Activated CD8-positive, alpha-beta memory T cell treated with anti-CD3 and anti-CD28 coated beads for 36 hours (primary cell): Measurements from ENCODE around the gene SLC35E3. TPM values are rescaled to one million over a fixed set of nuclear protein-coding genes. Genes with fewer than 3 reads are reported as not detected.

Source experiments
- CTCF ChIA-PET: fragments of 350-600 bp; sonication (Branson Sonifier 250); formaldehyde crosslinking; loops from one replicate; lab custom pipeline; 2021; ENCODE audit warnings: antibody characterized with exemption; lab: Charles Lee
- POLR2A ChIA-PET: fragments of 350-600 bp; sonication (Branson Sonifier 250); formaldehyde crosslinking; loops from one replicate; lab custom pipeline; 2021; ENCODE audit warnings: antibody characterized with exemption; lab: Charles Lee
- total RNA-seq, 2 experiments: library from RNA; stranded (reverse); gene quantifications; one replicate each; pipeline ENCODE4 v1.2.3, GENCODE V29; 2021

The SLC35E3 gene
- total RNA-seq, result 1 to 10 TPM; 5.6 to 6.0 TPM

DNA sequence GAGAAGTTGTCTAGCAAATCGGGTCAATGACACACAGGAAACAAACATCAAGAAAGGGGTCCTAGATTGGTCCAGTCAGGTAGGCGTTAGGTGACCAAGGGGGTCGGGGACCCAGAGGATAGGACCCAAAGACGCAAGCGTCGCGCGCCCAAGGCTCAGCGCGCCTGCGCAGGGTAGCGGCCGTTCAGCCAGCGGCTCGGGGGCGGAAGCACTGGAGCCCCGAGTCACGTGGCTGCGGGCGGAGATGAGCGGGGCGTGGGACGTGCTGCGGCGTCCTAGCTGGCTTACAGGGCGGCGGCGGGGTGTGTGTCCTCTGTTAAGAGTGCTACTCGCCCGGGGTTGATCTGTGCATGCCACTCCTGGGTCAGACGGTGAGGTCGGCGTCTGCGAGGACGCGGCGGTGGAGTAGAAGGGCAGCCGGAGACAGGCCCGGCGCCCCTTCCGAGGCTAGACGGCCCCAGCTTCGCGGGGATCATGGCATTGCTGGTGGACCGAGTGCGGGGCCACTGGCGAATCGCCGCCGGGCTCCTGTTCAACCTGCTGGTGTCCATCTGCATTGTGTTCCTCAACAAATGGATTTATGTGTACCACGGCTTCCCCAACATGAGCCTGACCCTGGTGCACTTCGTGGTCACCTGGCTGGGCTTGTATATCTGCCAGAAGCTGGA is at the start of gene SLC35E3:
SLC35E3 (plus strand) TSS at position 273 of the 668 bp plus-strand sequence; CDS start at position 475, 202 bp downstream.
- ChIA-PET CTCF (interaction anchor here (1.2 to 2.1 kb wide), 2 partner anchors 61 to 283 kb away, joined by 3 to 7 read pairs; partner anchors contain the start of gene MDM2), POLR2A (interaction anchor here (1.0 kb wide), 1 partner anchor 61 kb away, joined by 6 read pairs; the partner anchor contains the start of gene MDM2)

DNA sequence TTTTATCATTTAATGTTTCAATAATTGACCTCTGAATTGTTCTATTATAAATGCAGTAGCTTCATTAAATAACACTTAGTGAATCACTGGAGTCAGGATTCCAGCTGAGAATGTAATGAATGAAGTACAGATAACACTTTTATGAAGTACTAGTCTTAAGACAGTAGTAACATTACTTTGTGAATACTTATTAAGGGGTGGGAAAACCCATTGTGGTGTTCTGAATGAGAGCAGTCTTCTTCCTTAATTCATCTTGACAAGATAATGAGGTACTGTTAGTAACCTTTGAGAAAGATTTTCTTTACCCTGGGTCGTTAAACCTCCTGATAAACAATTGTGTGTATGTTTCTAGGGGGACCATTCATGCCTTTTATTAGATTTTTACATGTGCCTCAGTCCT is 46.5 kb upstream of the SLC35E3 start:
- ChIA-PET POLR2A (no interaction called here), CTCF (no interaction called here)

DNA sequence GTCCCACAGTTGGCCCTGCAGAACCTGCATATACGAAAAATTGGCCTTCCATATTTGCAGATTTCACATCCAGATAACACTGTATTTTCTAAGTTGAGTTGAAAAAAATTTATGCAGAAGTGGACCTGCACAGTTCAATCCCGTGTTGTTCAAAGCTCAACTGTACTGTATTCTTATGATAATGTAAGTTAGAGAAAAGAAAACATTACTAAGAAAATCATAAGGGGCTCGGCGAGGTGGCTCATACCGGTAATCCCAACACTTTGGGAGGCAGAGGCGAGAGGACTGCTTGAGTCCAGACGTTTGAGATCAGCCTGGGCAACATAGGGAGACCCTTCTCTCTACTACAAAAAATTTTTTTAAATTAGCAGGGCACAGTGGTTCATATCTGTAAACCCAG is 18.2 kb upstream of the SLC35E3 start:
- ChIA-PET POLR2A (no interaction called here), CTCF (no interaction called here)

DNA sequence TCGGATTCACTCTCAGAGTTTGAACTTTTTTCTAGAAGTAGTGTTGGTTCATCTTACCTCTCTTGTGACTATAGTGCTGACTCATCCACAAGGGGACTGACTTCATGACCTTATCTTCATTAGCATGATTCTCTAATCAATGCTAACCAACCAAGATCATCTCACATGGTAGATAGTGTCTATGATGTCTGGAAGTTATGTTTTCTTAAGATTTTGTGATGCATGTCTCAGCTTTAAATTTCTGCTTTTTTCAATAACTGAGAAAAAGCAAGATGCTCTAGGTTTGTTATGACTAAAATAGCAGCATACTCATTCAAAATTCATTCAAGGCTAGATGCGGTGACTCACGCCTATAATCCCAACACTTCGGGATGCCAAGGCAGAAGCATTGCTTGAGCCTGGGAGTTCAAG is 12.3 kb upstream of the SLC35E3 start:
- POLR2A ChIA-PET, result no interaction called here
- CTCF ChIA-PET, result no interaction called here

DNA sequence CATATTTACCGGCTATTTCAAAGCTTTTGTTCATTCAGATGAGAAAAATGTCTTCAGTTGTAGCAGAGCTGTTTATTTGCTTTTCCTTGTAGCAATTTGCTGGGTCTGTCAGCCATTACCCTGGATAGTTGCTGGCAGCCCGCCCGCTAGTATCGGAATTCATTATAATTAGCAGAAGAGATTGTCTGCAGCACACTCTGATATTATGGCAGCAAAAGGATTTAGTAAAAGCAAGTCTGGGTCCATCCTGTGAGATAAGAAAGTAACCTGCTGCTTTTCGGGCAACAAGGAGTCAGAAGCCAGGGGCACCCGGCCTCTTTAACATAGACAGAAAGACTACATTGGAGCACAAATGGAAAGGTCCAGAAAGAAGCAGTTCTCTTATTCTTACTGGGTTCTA is 6.1 kb upstream of the SLC35E3 start:
- CTCF ChIA-PET, result no interaction called here
- POLR2A ChIA-PET, result no interaction called here

DNA sequence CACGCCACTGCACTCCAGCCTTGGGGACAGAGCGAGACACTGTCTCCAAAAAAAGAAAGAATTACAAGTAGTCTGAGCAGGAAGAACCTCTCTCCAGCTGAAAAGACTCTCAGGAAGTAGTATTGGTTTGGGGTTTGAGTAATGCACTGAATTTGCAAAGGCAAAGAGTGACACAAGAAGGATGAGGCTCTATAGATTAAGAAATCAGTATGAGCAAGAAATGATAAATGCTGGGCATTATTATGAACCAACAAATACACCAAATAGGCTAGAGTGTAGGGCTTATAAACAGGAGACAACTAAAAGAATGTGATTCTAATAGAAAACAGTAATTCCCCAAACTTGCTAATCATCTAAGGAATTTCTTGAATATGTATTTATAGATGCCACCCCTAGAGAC is 2.6 kb upstream of the SLC35E3 start:
- ChIA-PET CTCF (no interaction called here), POLR2A (no interaction called here)

DNA sequence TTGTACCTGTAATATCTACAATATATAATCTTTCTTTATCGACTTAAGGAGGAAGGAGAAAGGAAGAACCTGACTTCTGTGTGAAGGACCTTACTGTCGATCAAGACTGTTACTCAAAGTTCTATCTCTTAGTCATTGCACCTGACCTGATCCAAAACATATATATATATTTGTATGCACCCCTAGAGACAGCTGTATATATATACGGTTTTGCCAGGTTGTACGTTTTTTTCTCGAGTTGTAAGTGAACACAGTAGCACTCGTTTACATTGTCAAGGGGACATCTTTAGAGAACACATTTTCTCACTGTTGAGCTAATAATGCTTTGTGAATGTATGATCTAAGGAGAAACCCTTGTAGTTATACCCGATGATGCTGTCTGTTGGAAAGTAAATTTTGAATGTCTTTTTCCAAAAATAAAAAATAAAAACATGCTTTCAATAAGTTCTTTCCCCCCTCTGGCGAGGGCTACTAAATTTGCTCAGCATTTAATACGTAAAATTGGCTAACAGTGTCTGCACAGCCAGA is 536 bp upstream of the SLC35E3 start:
- ChIA-PET CTCF (interaction anchor here (0.6 to 2.1 kb wide), 2 partner anchors 62 to 283 kb away, joined by 3 to 7 read pairs; partner anchors contain the start of gene MDM2), POLR2A (no interaction called here)

DNA sequence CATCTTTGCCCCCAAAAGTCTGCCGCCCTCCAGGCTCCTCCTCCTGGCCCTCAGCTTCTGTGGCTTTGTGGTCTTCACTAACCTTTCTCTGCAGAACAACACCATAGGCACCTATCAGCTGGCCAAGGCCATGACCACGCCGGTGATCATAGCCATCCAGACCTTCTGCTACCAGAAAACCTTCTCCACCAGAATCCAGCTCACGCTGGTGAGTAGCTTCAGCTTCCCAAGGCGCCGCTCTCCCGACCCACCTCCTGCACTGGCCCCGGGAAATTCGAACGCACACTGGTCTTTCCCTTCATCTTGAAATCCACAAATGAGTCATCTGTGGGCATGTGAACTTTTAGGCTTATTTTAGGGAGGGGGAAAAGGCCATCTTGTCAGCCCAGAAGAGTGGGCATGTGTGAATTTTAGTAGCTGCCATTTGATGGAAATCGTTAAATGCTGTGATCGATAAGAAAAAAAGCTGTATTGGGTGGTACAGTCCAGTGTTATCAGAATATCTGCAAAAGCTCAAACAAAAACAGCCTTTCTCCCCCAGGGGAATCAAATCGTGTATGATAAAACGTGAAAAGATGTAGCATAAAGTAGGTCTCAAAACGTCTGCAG is 700 bp downstream of the SLC35E3 start:
- POLR2A ChIA-PET, result interaction anchor here (0.9 to 1.0 kb wide), 2 partner anchors 61 to 62 kb away, joined by 4 to 6 read pairs; partner anchors contain the start of gene MDM2
- CTCF ChIA-PET, result interaction anchor here (1.2 to 2.1 kb wide), 2 partner anchors 61 to 284 kb away, joined by 3 to 7 read pairs; partner anchors contain the start of gene MDM2

DNA sequence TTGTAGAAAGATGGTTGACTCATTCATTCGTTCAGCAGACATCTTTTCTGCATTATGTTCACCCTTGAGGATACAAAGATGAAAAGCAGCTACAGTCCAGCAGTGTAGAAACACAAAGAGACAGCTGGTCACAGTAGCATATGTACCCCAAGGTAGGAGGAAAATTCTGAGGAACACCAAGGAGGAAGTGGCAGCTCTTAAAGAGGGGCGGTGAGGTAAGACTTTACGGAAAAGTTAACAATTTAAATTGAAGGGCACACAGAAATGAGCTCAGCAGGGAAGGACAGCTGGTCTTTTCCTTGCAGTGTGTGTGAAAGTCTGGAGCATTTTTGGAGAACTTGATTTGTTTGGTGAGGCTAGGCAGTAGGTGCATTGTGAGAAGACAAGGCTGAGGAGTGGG is 3.5 kb downstream of the SLC35E3 start:
- ChIA-PET POLR2A (no interaction called here), CTCF (no interaction called here)

DNA sequence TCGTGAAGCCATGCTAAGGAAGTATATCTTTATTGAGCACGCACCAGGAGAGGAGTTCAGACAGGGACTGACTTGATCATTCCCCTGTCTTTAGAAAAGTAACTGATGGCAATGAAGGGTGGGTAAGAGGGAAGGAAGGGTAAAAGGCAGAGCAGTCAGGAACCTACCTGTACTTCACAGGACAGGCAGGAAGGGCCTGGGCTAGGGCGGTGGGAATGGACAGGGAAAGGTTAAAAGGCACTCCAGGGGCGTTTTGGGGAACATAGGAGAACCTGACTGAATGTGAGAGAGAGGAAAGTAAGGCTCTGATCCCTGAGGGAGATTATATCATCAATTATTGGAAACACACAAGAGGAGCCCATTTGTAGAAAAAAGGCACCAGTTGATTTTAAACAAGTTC is 3.9 kb downstream of the SLC35E3 start:
- ChIA-PET CTCF (no interaction called here), POLR2A (no interaction called here)

DNA sequence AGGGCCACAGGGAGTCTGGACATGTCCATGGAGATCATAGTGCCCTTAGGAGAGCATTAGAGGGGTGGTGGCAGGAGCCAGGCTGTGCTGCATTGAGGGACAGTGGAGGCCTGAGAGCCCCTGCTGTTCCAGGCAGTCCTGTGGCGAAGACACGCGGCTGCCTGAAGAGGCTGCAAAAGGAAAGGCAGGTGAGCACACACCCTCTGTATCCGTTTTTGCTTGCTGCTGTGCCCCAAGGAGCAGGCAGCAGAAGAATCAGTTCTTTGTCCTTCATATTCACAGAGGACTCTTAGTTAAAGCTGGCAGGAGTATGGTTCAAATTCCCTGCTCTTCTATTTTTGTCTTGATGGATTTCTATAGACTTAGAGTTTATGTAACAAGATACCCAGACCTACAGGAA is 4.5 kb downstream of the SLC35E3 start:
- ChIA-PET POLR2A (no interaction called here), CTCF (no interaction called here)

DNA sequence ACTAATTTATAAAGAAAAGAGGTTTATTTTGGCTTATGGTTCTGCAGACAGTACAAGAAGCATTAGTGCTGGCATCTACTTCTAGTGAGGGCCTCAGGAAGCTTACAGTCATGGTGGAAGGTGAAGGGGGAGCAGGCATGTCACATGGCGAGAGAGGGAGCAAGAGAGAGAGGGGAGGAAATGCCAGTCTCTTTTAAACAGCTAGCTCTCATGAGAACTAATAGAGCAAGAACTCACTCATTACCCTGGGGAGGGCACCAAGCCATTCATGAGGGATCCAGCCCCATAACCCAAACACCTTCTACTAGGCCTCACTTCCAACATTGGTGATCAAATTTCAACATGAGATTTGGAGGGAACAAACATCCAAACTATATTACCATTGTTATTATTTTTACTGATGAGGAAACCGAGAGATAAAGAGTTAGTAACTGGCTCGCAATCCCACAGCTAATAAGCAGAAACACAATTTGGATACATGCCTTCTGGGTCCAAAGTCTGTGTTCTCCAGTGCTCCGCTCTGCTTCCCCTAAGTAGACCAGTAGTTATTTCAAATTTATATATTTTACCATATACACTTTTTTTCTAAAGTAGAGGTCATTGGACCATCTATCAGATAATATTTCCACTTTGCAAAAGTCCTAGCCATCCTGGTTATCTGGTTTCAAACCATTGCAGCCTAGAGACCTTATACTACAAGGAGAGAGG is 9.7 kb downstream of the SLC35E3 start:
- ChIA-PET POLR2A (no interaction called here), CTCF (no interaction called here)

DNA sequence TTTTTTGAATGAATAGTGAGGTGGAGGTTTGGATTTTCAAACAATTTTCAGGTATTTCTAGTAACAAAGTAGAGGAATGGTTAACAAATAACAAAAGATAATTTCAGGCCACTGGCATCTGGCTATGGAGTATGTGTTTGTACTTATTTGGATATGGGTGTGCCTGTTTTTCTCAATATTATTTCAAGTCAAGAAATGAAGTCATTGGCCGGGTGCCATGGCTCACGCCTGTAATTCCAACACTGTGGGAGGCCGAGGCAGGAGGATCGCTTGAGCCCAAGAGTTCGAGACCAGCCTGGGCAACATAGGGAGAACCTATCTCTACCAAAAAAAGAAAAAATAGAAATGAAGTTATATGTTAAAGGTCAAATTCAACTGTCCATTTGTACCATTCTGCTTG is 13.9 kb downstream of the SLC35E3 start:
- POLR2A ChIA-PET, result no interaction called here
- CTCF ChIA-PET, result no interaction called here

DNA sequence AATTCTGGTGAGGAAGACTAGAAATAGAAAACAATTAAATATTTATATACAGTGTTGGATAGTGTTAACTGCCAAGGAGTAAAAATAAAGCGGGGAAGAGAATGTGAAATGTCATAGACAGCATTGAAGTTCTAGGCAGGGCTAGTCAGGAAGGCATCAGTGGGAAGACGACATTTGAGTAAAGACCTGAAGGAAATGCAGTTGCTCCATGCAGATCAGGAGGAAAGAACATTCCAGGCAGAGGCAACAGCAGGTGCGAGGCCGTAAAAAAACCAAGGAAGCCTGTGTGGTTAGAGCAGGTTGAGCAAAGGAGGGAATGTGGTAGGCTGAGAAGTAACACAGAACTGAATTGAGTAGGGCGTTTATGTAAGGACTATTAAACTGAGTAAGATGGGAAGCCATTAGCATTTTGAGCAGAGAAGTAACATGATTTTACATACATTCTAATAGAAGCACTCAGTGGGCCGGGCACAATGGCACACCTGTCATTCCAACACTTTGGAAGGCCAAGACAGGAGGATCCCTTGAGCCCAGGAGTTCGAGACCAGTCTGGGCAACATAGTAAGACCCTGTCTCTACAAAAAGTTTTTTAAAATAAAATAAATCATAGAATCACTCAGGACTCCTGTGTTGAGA is 14.9 kb downstream of the SLC35E3 start:
- ChIA-PET CTCF (no interaction called here), POLR2A (no interaction called here)

DNA sequence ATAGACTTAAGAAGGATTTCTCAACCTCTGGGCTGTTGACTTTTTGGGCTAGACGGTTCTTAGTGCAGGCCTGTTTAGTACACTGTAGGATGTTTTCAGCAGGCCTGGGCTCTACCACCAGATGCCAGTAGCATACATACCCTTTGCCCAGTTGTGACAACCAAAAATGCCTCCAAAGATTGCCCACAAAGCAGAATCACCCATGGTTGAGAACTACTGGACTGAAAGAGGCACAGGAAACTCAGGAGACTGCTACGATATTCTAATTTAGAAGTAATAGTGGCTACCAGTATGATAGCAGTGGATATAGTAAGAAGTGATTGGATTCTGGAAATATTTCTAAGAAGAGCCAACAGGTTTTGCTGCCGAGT is 15.5 kb downstream of the SLC35E3 start:
- POLR2A ChIA-PET, result no interaction called here
- CTCF ChIA-PET, result no interaction called here

DNA sequence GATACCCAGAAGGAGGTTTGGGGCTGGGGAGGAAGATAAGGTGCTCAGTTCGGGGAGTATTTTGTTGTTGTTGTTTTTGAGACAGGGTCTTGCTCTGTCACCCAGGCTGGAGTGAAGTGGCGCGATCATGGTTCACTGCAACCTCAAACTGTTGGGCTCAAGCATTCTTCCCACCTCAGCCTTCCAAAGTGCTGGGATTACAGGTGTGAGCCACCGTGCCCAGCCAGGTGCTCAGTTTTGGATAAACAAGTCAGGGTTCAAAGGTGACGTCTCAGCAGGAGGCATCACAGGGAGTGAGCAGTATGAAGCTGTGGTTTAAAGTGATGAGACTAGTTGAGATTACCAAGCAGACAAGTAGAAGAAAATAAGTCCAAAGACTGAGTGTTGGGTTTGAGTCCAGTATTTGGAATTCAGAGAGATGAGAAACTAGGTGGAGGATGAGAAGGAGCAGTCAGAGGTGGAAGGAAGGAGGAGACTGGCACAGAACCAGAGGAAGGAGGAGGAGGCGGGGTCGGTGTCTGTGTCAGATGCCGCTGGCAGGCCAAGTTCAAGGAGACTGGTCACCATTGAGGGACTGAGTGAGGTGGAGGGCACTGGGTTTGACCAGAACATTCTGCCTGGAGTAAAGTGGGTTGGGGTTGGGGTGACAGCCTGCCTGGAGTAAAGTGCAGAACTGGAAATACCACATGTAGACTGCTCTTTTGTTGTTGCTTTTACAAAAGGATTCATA is 16.1 kb downstream of the SLC35E3 start:
- ChIA-PET CTCF (no interaction called here), POLR2A (no interaction called here)

DNA sequence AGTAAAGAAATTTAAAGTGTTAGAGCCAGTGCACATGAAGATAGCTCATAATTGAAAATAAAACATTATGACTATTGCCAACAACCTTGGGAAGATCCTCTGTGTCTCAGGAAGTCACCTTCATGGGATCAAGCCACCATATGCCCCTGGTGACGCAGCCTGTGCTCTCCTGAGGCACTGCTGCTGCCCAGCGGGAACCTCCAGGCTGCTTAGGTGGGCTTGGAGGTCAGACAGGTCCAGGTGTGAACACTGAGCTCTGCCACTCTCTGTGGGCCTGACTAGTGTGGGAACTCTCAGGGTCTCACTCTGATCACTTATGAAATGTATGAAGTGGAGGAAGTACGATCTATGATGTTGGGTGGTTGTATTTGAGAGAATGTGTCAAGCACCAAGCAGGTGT is 16.7 kb downstream of the SLC35E3 start:
- POLR2A ChIA-PET, result interaction anchor here (0.5 kb wide), 1 partner anchor 64 kb away, joined by 4 read pairs; no protein-coding TSS in a partner anchor
- CTCF ChIA-PET, result no interaction called here

DNA sequence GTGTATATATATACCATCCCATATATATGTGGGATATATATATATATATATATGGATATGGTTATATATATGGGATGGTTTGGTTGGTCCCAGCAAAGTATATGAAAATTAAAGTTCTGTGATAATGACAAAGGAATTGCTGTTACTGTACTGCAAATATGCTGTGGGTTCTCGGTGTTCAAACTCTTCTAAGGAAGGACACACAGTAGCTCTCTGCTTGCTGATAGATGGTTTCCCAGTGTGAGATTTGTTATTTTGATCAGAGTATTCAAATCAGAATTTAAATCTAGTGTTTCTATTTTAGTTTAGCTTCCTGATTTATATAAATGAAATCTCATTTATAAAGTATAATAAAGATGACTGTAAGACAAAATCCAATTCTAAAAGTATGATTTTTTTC is 19.7 kb downstream of the SLC35E3 start:
- POLR2A ChIA-PET, result no interaction called here
- CTCF ChIA-PET, result no interaction called here

DNA sequence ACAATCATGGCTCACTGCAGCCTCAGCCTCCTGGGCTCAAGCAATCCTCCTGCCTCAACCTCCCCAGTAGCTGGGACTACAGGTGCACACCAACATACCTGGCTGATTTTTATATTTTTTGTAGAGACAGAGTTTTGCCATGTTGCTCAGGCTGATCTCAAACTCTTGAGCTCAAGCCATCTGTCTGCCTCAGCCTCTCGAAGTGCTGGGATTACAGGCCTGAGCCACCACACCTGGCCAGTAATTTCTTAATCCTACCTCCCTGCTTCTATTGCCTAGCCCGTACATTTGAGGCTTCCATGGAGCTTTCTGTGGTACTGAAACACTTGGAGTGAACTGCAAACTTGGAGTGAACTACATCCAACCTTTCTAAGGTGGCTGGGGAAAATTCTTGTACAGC is 20.7 kb downstream of the SLC35E3 start:
- CTCF ChIA-PET, result no interaction called here
- POLR2A ChIA-PET, result no interaction called here
